8988T (cell line): Measurements from ENCODE around the gene MOAP1.
"Not testable (repeated sequence)": the region's sequence is repeated elsewhere in the genome, so short reads cannot be mapped to it uniquely, and the experiment has no call there.

Experiments used
- DNase-seq: peaks from one replicate; pipeline ENCODE4 v3.0.0; 2011

Gene MOAP1

GRCh38 chr14:93184391-93185348 lies at the start of gene MOAP1, which contains the start of gene LYSET:
TSS of gene MOAP1 (minus strand) at chr14:93184897. CDS start at chr14:93184242, 655 bp downstream.
TSS of gene LYSET (plus strand) at chr14:93185317. CDS start at chr14:93185406, 89 bp downstream.
- DNase-seq = peak; percentile 77

DNA sequence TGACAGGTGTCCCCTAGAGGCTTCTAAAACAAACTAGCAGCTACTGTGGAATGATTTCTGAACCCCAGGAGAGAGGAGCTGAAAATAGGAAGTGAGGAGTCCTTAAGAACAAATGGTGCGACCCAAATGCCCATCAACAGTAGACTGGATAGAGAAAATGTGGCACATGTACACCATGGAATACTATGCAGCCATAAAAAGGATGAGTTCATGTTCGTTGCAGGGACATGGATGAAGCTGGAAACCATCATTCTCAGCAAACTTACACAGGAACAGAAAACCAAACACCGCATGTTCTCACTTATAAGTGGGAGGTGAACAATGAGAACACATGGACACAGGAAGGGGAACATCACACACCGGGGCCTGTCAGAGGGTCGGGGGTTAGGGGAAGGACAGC lies 48.4 kb upstream of the MOAP1 start:
- DNase-seq = not testable (repeated sequence)

DNA sequence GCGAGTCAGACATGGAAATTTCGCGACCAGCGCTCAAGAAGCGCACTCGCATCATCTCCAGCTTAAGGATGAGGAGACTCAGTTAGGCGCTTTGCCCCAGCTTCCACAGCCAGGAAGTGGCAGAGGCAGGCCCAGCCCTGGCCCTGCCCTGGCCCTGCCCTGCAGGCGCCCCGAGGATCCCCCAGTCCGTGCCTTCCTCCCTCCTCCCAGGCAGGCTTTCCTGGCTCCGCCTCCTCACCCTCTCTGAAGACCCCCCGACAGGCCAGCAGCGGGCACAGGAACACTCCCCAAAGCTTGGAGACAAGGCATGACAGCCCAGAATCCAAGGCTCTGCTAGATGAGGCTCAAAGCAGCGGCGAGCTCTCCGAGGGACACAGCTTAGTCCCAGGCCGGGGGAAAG lies 47.5 kb upstream of the MOAP1 start:
- no peak for DNase-seq

DNA sequence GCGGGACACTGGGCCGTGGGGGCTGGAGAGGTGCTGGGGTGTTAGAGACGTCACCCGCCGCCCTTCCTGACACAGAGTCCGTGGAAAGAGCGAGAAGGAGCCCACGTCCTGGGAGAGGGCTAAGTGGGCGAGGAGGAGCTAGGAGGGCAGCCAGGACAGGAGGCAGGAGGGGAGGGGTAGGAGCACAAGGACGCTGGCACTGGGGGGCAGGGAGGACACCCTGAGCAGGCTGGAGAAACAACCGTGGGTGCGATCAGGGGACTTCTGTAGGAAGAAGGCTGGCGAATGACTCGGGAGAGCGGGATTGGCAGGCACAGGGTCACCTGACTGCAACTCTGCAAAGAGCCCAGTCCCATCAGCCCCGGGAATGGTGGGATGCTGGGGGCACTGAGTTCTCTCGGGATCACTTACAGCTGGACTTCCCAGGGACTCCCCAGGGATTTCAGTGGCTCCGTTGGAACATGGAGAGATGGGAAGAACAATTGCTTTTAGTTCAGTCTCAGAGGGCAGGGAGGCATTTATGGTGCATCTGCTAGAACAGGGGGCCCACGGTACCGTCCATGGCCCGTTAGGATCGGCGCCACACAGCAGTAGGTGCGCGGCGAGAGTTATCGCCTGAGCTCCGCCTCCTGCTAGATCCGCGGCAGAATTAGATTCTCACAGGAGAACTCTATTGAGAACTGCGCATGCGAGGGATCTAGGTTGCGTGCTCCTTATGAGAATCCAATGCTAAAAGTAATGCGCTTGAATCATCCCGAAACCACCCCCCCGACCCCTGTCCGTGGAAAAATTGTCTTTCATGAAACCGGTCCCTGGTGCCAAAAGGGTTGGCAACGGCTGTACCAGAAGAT lies 46.7 kb upstream of the MOAP1 start:
- no peak for DNase-seq

- DNase-seq = no peak
These were observed 45.8 kb upstream of the MOAP1 start for GRCh38 chr14:93230539-93230938.

GRCh38 chr14:93228550-93228949 lies 43.9 kb upstream of the MOAP1 start:
- DNase-seq = no peak

DNA sequence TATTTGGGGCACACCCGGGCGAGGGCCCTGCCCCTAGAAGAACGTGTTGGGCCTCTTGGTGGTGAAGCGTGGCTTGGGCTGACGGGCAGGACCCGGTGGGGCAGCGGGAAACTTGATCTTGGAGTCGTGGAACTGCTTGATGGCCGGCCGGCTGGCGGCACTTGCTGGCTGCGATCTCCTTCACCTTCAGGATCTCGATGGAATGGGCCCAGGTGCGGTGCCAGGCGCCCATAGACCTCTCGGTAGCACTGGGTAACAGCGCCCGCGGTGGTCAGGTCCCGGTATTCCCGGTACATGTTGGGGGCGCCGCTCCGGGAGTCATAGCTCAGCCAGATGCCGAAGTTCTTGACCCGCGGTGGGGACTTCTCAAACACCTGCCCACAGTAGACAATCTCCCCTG lies 38.9 kb upstream of the MOAP1 start:
- no peak for DNase-seq

DNA sequence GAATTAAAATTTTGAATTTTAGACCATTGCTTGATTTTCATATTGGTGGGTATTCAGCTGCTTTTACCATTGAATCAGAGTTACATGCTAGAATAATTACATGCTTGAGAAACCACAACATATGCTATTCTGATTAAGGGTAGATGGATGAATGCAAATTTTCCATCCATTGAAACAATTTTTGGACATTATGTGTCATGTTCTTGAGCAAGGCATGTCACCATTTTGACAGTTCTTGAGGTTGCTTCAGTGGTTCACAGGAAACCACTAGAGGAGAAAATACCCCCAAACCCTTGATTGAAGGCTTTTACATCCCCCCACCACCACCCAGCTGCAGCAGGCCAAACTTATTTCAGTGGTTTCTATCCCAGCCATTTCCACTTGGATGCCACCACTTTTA lies 35.8 kb upstream of the MOAP1 start:
- no peak for DNase-seq

GRCh38 chr14:93219103-93219726 lies 34.5 kb upstream of the MOAP1 start:
- no peak for DNase-seq

- no peak for DNase-seq
These were observed 29.9 kb upstream of the MOAP1 start for GRCh38 chr14:93214598-93214997.

- no peak for DNase-seq
These were observed 27.7 kb upstream of the MOAP1 start for GRCh38 chr14:93212432-93212831.

DNA sequence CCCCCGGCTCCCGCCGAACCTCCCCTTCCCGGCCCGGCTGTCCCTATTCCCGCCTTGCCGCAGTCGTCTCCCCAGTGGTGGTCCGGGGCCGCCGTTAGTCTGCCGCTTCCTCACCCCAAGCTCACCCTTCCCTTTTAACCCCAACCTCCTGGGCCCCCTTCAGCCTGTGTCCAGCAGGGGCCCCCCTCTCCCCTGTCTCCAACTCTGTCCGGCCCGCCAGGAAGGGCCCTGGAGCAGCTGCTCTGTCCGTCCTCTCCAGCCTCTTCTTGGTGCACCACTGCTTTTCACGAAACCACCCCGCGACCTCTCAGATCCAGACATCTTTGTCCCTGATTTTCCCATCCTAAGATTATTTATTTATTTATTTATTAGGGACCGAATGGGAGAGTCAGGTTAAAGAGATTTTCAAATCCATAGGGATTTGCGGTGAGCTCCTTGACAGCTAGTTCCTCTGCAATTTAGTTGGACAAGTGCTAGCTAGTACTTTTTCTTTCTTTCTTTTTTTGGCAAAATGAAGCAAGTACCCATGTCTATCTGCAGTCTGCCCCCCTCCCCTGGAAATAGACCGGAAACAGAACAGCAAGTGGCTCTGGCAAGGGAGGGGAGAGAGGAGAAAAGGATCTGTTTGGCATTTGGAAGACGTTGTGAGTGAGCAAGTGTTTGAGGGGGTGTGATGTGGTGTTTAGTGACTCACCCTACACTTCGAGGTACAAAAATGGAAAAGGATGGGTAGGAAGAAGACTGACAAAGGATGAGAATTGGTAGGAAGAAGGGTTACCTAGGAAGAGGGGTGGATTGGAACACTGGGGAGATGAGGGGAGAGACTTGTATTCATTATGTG lies 23.0 kb upstream of the MOAP1 start:
- DNase-seq = no peak

DNA sequence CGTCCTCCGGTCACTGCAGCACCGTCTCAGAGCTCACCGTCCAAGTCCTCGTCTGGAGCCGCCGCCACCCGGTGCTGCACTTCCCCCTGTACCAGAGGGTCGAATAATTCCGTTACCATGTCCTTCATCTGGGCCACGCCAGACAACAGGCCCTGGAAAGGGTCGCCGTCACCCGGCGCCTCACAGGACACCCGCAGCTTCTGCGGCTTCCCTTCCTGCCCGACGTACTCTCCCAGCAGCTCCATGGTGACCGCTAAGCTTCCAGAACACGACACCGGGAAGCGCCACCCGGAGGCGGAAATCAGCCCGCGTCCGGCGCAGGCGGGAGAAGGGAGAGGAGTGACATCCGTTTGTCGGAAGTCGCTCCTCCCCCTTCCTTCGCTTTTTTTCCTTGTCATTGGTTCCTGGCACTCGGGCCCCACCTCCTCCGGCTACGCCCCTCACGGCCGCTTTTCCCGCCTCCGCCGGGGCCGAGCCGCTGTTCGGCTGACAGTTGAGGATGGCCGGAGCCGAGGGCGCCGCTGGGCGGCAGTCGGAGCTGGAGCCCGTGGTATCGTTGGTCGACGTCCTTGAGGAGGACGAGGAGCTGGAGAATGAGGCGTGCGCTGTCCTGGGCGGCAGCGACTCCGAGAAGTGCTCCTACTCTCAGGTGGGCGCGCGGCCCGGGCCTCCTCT lies 22.2 kb upstream of the MOAP1 start, which contains the start of the genes GON7 and UBR7:
Gene GON7 (minus strand): TSS at position 273 of the 675 bp plus-strand sequence. CDS start 28 bp downstream, at position 245.
Gene UBR7 (plus strand): TSS at position 464 of the 675 bp plus-strand sequence. CDS start 36 bp downstream, at position 500.
- peak; percentile 61 for DNase-seq

GRCh38 chr14:93201155-93201704 lies 16.5 kb upstream of the MOAP1 start:
- no peak for DNase-seq

DNA sequence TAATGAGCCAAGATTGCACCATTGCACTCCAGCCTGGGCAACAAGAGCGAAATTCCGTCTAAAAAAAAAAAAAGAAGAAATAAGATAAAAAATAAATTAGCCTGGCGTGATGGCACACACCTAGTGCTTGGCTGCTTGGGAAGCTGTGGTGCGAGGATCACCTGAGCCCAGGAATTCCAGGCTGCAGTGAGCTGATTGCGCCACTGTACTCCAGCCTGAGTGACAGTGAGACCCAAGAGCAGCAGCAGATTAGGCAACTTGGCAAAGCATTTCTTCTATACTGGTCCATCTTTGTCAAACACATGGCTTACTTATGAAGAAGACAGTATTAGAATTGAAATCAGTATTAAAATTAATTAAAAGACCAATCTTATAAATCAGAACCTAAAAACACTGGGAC lies 15.9 kb upstream of the MOAP1 start:
- DNase-seq = no peak

DNA sequence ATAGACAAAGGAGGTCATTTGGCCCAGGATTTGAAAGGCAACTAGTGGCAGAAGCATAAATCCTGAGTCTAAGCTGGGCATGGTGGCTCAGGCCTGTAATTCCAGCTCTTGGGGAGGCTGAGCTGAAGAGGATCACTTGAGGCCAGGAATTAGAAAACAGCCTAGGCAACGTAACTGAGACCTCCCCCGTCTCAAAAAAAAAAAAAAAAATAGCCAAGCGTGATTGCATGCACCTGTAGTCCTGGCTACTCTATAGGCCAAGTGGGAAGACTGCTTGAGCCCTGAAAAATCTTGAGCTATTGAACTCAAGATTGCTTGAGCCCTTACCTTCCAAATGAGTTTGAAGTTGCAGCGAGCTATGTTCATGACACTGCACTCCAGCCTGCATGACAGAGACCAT lies 14.3 kb upstream of the MOAP1 start:
- no peak for DNase-seq

DNA sequence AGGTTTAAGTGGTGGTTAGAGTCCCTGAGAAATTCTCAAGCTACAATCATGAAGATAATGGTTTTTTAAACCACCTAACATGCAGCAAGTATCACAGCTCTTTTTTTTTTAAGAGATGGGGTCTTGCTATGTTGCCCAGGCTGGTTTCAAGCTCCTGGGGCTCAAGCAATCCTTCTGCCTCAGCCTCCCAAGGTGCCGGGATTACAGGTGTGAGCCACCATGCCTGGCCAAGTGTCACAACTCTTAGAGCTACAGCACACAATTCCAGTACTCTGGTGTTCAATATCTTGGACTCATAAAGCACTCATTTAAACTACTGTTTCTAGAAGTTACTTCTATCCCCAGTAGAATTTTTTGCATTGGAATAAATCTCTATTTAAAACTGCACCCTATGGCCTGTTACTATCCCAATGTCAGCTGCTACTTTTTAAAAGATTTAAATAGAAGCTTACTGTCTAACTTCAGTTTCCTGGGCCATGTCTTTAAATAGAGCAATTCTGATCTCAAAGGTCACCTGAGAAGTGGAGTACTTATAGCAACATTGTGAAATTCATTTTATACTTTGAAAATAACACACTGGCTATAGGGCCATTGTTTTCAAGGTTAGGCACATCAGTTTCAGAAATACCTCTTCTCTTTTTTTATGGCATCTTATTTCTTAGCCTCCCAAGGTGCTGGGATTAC lies 10.8 kb upstream of the MOAP1 start:
- no peak for DNase-seq

DNA sequence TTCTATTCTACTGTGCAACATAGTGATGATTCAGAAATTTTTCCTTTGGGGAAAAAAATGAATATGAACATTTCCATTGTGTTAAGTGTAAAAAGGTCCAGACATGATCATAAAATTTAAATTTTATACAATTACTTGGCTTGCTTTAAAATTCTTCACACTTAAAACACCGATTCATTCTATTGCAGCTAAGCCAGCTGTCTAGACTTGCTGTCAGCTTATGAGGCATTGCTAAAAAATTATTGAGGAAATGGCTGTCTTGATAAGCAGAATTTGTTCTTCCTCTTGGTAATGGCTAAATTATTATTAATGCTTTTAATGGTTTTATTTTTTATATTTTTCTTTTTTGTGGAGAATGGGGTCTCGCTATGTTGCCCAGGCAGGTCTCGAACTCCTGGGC lies 2.3 kb upstream of the MOAP1 start:
- DNase-seq = no peak

- no peak for DNase-seq
These were observed 1.8 kb upstream of the MOAP1 start for GRCh38 chr14:93186466-93186865.

DNA sequence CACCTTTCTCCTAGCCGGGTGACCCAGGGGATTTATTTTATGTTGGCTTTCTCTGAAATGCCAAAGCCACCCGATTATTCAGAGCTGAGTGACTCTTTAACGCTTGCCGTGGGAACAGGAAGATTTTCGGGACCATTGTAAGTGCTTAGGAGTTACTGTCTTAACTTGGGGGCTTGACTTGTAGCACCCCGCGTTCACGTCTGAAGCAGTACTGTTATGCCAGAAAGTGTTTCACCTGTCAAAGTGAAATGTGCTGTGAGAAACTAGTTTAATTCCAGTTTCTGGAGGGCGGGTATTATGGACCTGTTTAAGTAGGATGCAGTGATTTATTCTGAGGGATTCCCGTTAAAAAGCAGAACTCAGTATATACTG lies 638 bp upstream of the MOAP1 start:
- no peak for DNase-seq
